ENCODE measurements around the gene WASF3. TPM values are rescaled to one million over a fixed set of nuclear protein-coding genes. Genes with fewer than 3 reads are reported as not detected.
A peak's percentile ranks its signal among the peaks of the same experiment; 100 is the strongest.

The WASF3 gene
- total RNA-seq, 1 donor from 2014 or later, result 20.0 TPM

DNA sequence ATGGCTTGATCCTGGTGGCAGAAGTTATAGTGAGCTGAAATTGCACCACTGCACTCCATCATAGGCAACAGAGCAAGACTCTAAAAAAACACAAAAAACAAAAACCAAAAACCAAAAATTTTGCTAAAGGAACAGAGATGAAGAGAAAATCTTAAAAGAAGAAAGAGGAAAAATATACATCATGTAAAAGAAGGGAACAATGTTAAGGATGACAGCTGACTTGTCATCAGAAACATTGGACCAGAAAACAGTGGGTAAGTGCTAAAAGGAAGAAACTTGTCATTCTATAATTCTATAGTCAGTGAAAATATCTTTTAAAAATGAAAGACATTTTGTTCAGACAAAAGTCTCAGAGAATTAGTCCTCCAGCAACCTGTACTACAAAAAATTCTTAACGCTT, 93.8 kb downstream of the WASF3 start:
- DNase-seq (ENCODE audit: extremely low spot score, unreplicated experiment), result no peak
- Mint-ChIP-seq H3K4me3 (ENCODE audit: unreplicated experiment) (no peak overlapping the region), H3K27ac (ENCODE audit: unreplicated experiment) (no peak overlapping the region), H3K36me3 (ENCODE audit: unreplicated experiment) (peaks cover 14% of the 10 kb centered on the region), H3K27me3 (ENCODE audit: unreplicated experiment) (no peaks in the 10 kb centered on the region), H3K9me3 (ENCODE audit: unreplicated experiment) (peaks cover 19% of the 10 kb centered on the region), H3K4me1 (ENCODE audit: unreplicated experiment) (peaks cover 9% of the 10 kb centered on the region)
- TF ChIP-seq, protein P1, sequence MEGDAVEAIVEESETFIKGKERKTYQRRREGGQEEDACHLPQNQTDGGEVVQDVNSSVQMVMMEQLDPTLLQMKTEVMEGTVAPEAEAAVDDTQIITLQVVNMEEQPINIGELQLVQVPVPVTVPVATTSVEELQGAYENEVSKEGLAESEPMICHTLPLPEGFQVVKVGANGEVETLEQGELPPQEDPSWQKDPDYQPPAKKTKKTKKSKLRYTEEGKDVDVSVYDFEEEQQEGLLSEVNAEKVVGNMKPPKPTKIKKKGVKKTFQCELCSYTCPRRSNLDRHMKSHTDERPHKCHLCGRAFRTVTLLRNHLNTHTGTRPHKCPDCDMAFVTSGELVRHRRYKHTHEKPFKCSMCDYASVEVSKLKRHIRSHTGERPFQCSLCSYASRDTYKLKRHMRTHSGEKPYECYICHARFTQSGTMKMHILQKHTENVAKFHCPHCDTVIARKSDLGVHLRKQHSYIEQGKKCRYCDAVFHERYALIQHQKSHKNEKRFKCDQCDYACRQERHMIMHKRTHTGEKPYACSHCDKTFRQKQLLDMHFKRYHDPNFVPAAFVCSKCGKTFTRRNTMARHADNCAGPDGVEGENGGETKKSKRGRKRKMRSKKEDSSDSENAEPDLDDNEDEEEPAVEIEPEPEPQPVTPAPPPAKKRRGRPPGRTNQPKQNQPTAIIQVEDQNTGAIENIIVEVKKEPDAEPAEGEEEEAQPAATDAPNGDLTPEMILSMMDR (IDR thresholded peaks at IDR 0.05), result no peak

DNA sequence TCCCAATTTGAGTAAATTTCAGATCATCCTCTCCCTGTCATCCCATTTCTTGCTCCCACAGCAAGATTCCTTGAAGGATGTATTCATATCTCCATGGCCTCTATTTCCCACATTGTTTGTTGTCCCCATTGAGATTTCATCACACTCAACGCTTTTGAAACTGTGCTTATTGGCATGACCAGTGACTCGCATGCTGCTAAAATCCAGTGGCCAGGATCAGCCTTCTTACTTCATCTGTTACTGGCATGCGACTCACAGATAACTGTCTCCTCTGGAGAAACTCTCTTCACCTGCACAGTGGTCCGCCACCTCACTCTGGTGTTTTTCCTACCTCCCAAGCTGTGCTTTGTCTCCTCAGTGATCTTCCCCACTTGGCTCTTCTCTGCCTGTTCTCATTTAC, 95.8 kb downstream of the WASF3 start:
- no peak overlapping the region for H3K27ac Mint-ChIP-seq (ENCODE audit: unreplicated experiment)
- no peaks in the 10 kb centered on the region for H3K27me3 Mint-ChIP-seq (ENCODE audit: unreplicated experiment)
- TF ChIP-seq, protein P1 (IDR thresholded peaks at IDR 0.05), result no peak
- H3K4me3 Mint-ChIP-seq (ENCODE audit: unreplicated experiment), result no peak overlapping the region
- DNase-seq (ENCODE audit: extremely low spot score, unreplicated experiment), result no peak
- H3K9me3 Mint-ChIP-seq (ENCODE audit: unreplicated experiment), result peaks cover 19% of the 10 kb centered on the region
- H3K36me3 Mint-ChIP-seq (ENCODE audit: unreplicated experiment), result peaks cover 14% of the 10 kb centered on the region
- H3K4me1 Mint-ChIP-seq (ENCODE audit: unreplicated experiment), result no peaks in the 10 kb centered on the region

DNA sequence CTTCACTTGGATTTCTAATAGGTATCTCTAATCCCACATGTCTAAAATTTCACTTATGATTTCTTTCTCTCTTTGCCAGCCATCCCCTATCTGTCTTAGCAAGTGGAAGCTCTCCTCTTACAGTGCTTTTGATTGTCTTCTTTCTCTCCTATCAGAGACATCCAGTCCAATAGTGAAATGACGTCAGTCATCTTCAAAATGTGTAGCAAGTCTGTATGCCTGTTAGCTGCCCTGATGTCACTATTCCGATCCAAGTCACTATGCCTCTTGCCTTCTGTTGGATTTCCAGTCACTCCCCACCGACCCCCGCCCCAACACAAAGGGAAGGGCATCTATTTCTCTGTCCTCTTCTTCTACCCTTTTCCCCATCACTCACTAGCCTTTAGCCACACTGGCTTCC, 96.4 kb downstream of the WASF3 start:
- no peak overlapping the region for H3K4me3 Mint-ChIP-seq (ENCODE audit: unreplicated experiment)
- no peak for DNase-seq (ENCODE audit: extremely low spot score, unreplicated experiment)
- H3K27ac Mint-ChIP-seq (ENCODE audit: unreplicated experiment), result no peak overlapping the region
- H3K9me3 Mint-ChIP-seq (ENCODE audit: unreplicated experiment), result peaks cover 19% of the 10 kb centered on the region
- H3K27me3 Mint-ChIP-seq (ENCODE audit: unreplicated experiment), result no peaks in the 10 kb centered on the region
- peaks cover 14% of the 10 kb centered on the region for H3K36me3 Mint-ChIP-seq (ENCODE audit: unreplicated experiment)
- TF ChIP-seq, protein P1 (IDR thresholded peaks at IDR 0.05), result no peak
- H3K4me1 Mint-ChIP-seq (ENCODE audit: unreplicated experiment), result no peaks in the 10 kb centered on the region

DNA sequence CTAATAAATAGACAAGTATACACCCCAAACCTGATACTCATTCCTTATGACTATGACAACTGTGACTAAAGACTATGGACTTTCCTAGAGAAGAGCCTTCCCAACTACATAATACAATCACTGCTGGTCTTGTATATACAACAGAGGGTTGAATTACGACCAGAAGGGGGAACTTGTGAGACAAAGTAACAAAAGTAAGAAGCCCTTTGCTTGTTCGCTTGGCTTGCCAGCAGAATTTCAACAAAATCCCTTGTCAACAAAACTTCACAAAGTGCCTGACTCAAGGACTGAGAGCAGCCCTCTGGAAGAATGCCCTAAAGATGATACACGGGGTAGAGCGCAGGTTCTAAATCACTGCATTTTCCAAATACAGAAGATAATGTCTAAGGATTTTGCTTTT, 99.4 kb downstream of the WASF3 start:
- TF ChIP-seq, protein P1 (IDR thresholded peaks at IDR 0.05), result peak; percentile 26
- Mint-ChIP-seq H3K36me3 (ENCODE audit: unreplicated experiment) (no peaks in the 10 kb centered on the region), H3K27me3 (ENCODE audit: unreplicated experiment) (no peaks in the 10 kb centered on the region), H3K27ac (ENCODE audit: unreplicated experiment) (no peak overlapping the region), H3K4me1 (ENCODE audit: unreplicated experiment) (no peaks in the 10 kb centered on the region), H3K9me3 (ENCODE audit: unreplicated experiment) (peaks cover 3% of the 10 kb centered on the region), H3K4me3 (ENCODE audit: unreplicated experiment) (no peak overlapping the region)
- no peak for DNase-seq (ENCODE audit: extremely low spot score, unreplicated experiment)

DNA sequence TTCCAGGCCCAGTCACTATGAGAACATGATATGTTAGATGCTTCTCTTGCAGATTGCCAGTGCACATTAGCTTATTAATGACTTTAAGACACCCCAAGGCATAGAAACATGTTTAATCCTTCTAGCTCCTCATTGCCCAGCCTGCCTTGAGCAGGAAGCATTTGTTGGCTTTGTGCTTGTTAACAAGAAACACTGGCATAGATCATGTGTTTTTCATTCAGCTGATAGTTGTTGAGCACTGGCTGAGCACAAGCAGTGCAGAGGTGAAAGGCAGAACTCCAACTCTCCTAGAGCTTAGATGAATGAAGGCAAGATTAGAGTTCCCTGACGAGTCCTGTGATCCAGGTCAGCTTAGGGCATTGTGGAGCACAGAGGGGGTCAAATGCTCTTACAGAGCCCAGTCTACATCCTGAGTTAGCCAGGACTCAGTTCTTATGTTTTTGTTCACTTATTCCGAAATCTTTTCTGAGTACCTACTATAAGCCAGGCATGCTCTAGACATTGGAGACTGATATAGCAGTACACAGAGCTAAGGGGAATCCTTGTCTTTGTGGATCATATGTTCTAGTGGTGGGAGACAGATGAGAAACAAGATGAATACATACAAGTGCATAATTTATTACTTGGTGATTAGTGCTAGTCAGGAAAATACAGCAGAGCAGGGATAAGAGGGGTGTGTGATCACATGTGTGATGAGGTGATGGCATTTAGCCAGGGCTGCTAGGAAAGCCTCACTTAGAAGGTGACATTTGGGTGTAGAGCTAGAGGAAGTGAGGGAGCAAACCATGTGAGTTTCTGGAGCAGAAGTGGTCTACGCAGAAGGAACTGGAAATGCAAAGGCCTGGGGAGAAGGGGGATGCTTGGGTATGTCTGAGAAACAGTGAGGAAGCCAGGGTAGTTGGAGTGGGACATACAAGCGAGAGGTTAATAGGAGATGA, 101.2 kb downstream of the WASF3 start:
- Mint-ChIP-seq H3K4me3 (ENCODE audit: unreplicated experiment) (no peak overlapping the region), H3K36me3 (ENCODE audit: unreplicated experiment) (no peaks in the 10 kb centered on the region), H3K27me3 (ENCODE audit: unreplicated experiment) (no peaks in the 10 kb centered on the region), H3K4me1 (ENCODE audit: unreplicated experiment) (peaks cover 2% of the 10 kb centered on the region), H3K9me3 (ENCODE audit: unreplicated experiment) (no peaks in the 10 kb centered on the region), H3K27ac (ENCODE audit: unreplicated experiment) (no peak overlapping the region)
- DNase-seq (ENCODE audit: extremely low spot score, unreplicated experiment), result no peak
- TF ChIP-seq, protein P1 (IDR thresholded peaks at IDR 0.05), result no peak

Data from osteocyte (in vitro differentiated cells).